HepG2 (cell line): ENCODE data around the gene KLB. TPM values are rescaled to one million over a fixed set of nuclear protein-coding genes. Genes with fewer than 3 reads are reported as not detected.

Source experiments
- ATAC-seq: fragments of 200-7000 bp; cut with Tn5 transposase; 3 replicates; pipeline ENCODE4 v1.9.1; 2020; ENCODE audit warnings: mild to moderate bottlenecking, moderate library complexity
- BruUV-seq: library from RNA; stranded (reverse); fragments of 400-500 nt; replicated peaks from 2 replicates; lab custom pipeline; 2021; lab: Mats Ljungman, UMichigan
- CTCF ChIA-PET: fragments of 300-600 bp; formaldehyde crosslinking; extraction: SDS; loops from one replicate; lab custom pipeline; 2021; ENCODE audit warnings: low total read pairs, inconsistent platforms, low intra/inter-chr PET ratio; lab: Yijun Ruan, JAX
- POLR2A ChIA-PET: fragments of 350-600 bp; sonication (Branson Sonifier 250); formaldehyde crosslinking; loops from one replicate; lab custom pipeline; 2020; ENCODE audit warnings: antibody characterized with exemption, inconsistent platforms; lab: Yijun Ruan, JAX
- DNase-seq: peaks from one replicate; pipeline ENCODE4 v3.0.0-alpha.2; 2015; ENCODE audit warnings: low spot score
- FAIRE-seq: peaks from 3 replicates; lab custom pipeline; 2011; peaks lifted over from hg19 to GRCh38; lab: Jason Lieb, UNC
- H2AFZ ChIP-seq: one replicate; pipeline ENCODE4 v1.6.1; 2011; ENCODE audit warnings: low read length, inconsistent platforms
- H3K27ac ChIP-seq: fragments of 300-600 bp; 3 replicates; pipeline ENCODE4 v1.8.0; 2011; ENCODE audit warnings: mixed run types, mild to moderate bottlenecking, mixed read lengths, low read length, inconsistent platforms; ENCODE audit not compliant: insufficient read depth; ENCODE audit errors: extremely low read length
- H3K27me3 ChIP-seq, 2 experiments: fragments of 200-600 bp in 1 of 2; 2 replicates in 1 of 2; 3 replicates in 1 of 2; pipeline versions ENCODE4 v1.6.0 to v1.8.0; 2011; ENCODE audit warnings: low read length in 2 of 2, mild to moderate bottlenecking in 2 of 2, moderate library complexity in 2 of 2, inconsistent platforms in 1 of 2; ENCODE audit not compliant: insufficient read depth in 2 of 2, control insufficient read depth in 1 of 2
- H3K36me3 ChIP-seq, 2 experiments: fragments of 200-600 bp in 1 of 2; replicated peaks in 1 of 2; 2 replicates in 1 of 2; 3 replicates in 1 of 2; pipeline versions ENCODE4 v1.5.1 to v1.8.0; 2011; ENCODE audit warnings: low read length in 2 of 2, inconsistent platforms in 1 of 2; ENCODE audit not compliant: insufficient read depth in 2 of 2, control insufficient read depth in 1 of 2
- H3K4me1 ChIP-seq: 2 replicates; pipeline ENCODE4 v1.5.1; 2012; ENCODE audit warnings: low read length, inconsistent platforms; ENCODE audit not compliant: insufficient read depth
- H3K4me2 ChIP-seq: 2 replicates; pipeline ENCODE4 v1.6.0; 2011; ENCODE audit warnings: low read depth, low read length, inconsistent platforms
- H3K4me3 ChIP-seq, 3 experiments: fragments of 200-600 bp in 1 of 3; sonication (generic), shearing (Covaris generic) in 1 of 3; replicated peaks in 1 of 3; 2 replicates each; pipeline ENCODE4 v1.5.1; 2011 to 2016; ENCODE audit warnings: low read length in 3 of 3, inconsistent platforms in 2 of 3, low read depth in 2 of 3, mild to moderate bottlenecking in 2 of 3, control low read depth in 1 of 3, mixed read lengths in 1 of 3; ENCODE audit not compliant: insufficient read depth in 1 of 3
- H3K79me2 ChIP-seq: one replicate; pipeline ENCODE4 v1.6.1; 2011; ENCODE audit warnings: low read length, inconsistent platforms; ENCODE audit not compliant: insufficient read depth
- H3K9ac ChIP-seq: 2 replicates; pipeline ENCODE4 v1.6.0; 2011; ENCODE audit warnings: mild to moderate bottlenecking, low read depth, low read length, inconsistent platforms; ENCODE audit not compliant: insufficient read depth
- H3K9me3 ChIP-seq: 2 replicates; pipeline ENCODE4 v1.5.1; 2012; ENCODE audit warnings: mild to moderate bottlenecking, low read length
- H4K20me1 ChIP-seq: 2 replicates; pipeline ENCODE4 v1.6.0; 2011; ENCODE audit warnings: inconsistent platforms, mild to moderate bottlenecking, low read length, moderate library complexity; ENCODE audit not compliant: insufficient read depth
- MAFF ChIP-seq: IDR thresholded peaks from 2 replicates; pipeline ENCODE4 v1.6.1; 2011; ENCODE audit warnings: low read depth, low read length, improper control_type of control experiment
- NAIF1 ChIP-seq: sonication (generic); formaldehyde crosslinking; IDR thresholded peaks from 2 replicates; pipeline ENCODE4 v1.5.0; 2020; ENCODE audit warnings: mild to moderate bottlenecking, missing genetic modification reagents, borderline replicate concordance
- SRSF1 ChIP-seq: fragments of 200-400 bp; formaldehyde crosslinking; optimal IDR thresholded peaks from 2 replicates; pipeline ENCODE3; 2017; ENCODE audit warnings: mild to moderate bottlenecking, low read depth, low read length, moderate library complexity
- SSRP1 ChIP-seq: IDR thresholded peaks from 2 replicates; pipeline ENCODE4 v1.6.1; 2016; ENCODE audit warnings: control low read depth
- STAG1 ChIP-seq: sonication (generic); formaldehyde crosslinking; IDR thresholded peaks from 2 replicates; pipeline ENCODE4 v1.4.0; 2020; ENCODE audit warnings: missing genetic modification reagents
- SYNCRIP ChIP-seq: fragments of 200-400 bp; formaldehyde crosslinking; IDR thresholded peaks from 2 replicates; pipeline ENCODE4 v1.6.1; 2018; ENCODE audit warnings: mild to moderate bottlenecking, low read depth, low read length; ENCODE audit not compliant: insufficient read depth
- ZNF550 ChIP-seq: sonication (generic); formaldehyde crosslinking; IDR thresholded peaks from 2 replicates; pipeline ENCODE4 v1.4.0; 2020; ENCODE audit warnings: mild to moderate bottlenecking, missing genetic modification reagents, borderline replicate concordance
- ZNF615 ChIP-seq: sonication (generic); formaldehyde crosslinking; IDR thresholded peaks from 2 replicates; pipeline ENCODE4 v1.5.0; 2020; ENCODE audit warnings: mild to moderate bottlenecking, missing genetic modification reagents, borderline replicate concordance
- ZNF878 ChIP-seq: sonication (generic); formaldehyde crosslinking; IDR thresholded peaks from 2 replicates; pipeline ENCODE4 v1.8.1; 2023; ENCODE audit warnings: mild to moderate bottlenecking, missing genetic modification reagents, moderate library complexity
- WGBS: methylation state at CpG from one replicate; pipeline ENCODE4 v1.1.6; 2017; ENCODE audit warnings: low lambda C conversion rate; 5-methylcytosine and 5-hydroxymethylcytosine counted together
- in situ Hi-C: cut with HindIII; loops from 2 replicates; pipeline ENCODE4 v1.10.0; 2017; ENCODE audit warnings: low pct_unique_long_range_greater_than_20kb; ENCODE audit not compliant: extremely low pct_ligation_motif_present
- intact Hi-C: fragments of 100-400 bp; cut with micrococcal nuclease; formaldehyde crosslinking; loops from one replicate; pipeline ENCODE4 v1.10.0; 2022; ENCODE audit not compliant: unreplicated experiment
- polyA plus RNA-seq, 8 experiments: library from polyadenylated mRNA; depleted of rRNA in 3 of 8; stranded (reverse) in 7 of 8; unstranded in 1 of 8; fragments of >200 nt; fragmentation: Illumina TruSeq in 4 of 8; extraction: Trizol in 4 of 8; gene quantifications; 2 replicates each; pipeline versions ENCODE4 v1.2.1 to v1.2.3, GENCODE V29; 2011 to 2016; ENCODE audit warnings: low read depth in 4 of 8, missing spikeins in 1 of 8, mixed read lengths in 1 of 8; ENCODE audit not compliant: insufficient read depth in 1 of 8
- total RNA-seq, 5 experiments: library from RNA; depleted of rRNA; stranded (reverse); fragments of >200 nt; fragmentation: Illumina TruSeq; extraction: Trizol; gene quantifications; 2 replicates each; pipeline ENCODE4 v1.2.3, GENCODE V29; 2016; ENCODE audit warnings: low read depth in 1 of 5
- TF ChIP-seq, protein P1 (sequence below): IDR thresholded peaks from 2 replicates; pipeline ENCODE4 v1.6.1; 2016; ENCODE audit warnings: missing biosample characterization, missing genetic modification reagents, low read depth

KLB gene
- total and polyA plus RNA-seq, 2 of the 13 experiments (the other 11 are each of a cell fraction or from before 2014, with no cell fraction given), result 25.3 to 82.0 TPM

DNA sequence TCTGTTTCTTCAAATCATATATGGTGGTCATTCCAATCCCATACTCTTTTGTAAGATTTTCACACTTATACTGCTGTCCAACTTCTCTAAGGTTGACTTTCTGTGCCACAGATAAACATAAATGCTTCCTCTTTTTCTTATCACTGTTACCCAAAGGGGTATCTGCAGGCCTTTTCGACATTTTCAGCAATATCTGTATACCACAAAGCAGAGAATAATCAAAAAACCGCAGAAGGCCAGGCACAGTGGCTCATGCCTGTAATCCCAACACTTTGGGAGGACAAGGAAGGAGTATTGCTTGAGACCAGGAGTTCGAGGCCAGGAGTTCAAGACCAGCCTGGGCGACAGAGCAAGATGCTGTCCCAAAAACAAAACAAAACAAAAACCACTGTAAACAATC, 37.4 kb upstream of the KLB start:
- DNase-seq, result no peak
- H3K9ac ChIP-seq, result no peak overlapping the region
- ChIA-PET POLR2A (no interaction called here), CTCF (no interaction called here)
- no peak overlapping the region for H3K27ac ChIP-seq
- intact Hi-C loops, result loop anchor here (10.0 kb wide), 1 partner anchor 184 kb away; the partner anchor contains the start of gene WDR19
- peaks cover 14% of the 10 kb centered on the region for H3K9me3 ChIP-seq
- H3K79me2 ChIP-seq, result peaks cover 18% of the 10 kb centered on the region
- H3K36me3 ChIP-seq, result no peaks in the 10 kb centered on the region
- ATAC-seq, result no peak
- H2AFZ ChIP-seq, result no peak overlapping the region
- no peak overlapping the region for H3K4me3 ChIP-seq
- in situ Hi-C loops, result loop anchor here (10.0 kb wide), 1 partner anchor 46 kb away; no protein-coding TSS in a partner anchor
- H4K20me1 ChIP-seq, result no peaks in the 10 kb centered on the region; the same call in 1 of the 2 replicates
- TF ChIP-seq, protein P1, sequence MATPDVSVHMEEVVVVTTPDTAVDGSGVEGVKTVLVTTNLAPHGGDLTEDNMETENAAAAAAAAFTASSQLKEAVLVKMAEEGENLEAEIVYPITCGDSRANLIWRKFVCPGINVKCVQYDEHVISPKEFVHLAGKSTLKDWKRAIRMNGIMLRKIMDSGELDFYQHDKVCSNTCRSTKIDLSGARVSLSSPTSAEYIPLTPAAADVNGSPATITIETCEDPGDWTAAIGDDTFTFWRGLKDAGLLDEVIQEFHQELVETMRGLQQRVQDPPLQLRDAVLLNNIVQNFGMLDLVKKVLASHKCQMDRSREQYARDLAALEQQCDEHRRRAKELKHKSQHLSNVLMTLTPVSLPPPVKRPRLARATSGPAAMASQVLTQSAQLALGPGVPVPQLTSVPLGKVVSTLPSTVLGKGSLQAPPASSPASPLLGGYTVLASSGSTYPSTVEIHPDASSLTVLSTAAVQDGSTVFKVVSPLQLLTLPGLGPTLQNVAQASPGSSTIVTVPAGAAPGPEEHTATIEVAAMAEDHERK (CRISPR knock-in tag), result no peak
- TF ChIP-seq SRSF1 (no peak), STAG1 (no peak), NAIF1 (CRISPR knock-in tag) (no peak), ZNF878 (CRISPR knock-in tag) (no peak), MAFF (no peak), SYNCRIP (no peak), ZNF550 (CRISPR knock-in tag) (no peak), SSRP1 (CRISPR knock-in tag) (no peak), ZNF615 (CRISPR knock-in tag) (no peak)
- TF ChIP-seq, all 625 proteins: peak for 0
- H3K4me2 ChIP-seq, result no peak overlapping the region
- no peak for FAIRE-seq
- 84% methylated on average over 4 of the region's 4 CpGs for WGBS
- H3K4me1 ChIP-seq, result peaks cover 28% of the 10 kb centered on the region
- no peaks in the 10 kb centered on the region; a peak in 1 of 5 replicates for H3K27me3 ChIP-seq
- BruUV-seq, result no TSS peak
